SK-N-SH (cell line): Measurements from ENCODE around the gene ZNF429.

Experiments used
- CTCF ChIP-seq: fragments of 200-600 bp; sonication (generic); IDR thresholded peaks from 2 replicates; pipeline ENCODE4 v1.6.1; 2017; ENCODE audit warnings: antibody characterized with exemption, mild to moderate bottlenecking, moderate library complexity
- EZH2phosphoT487 ChIP-seq: fragments of 200-600 bp; sonication (generic); IDR thresholded peaks from 2 replicates; pipeline ENCODE4 v1.6.1; 2017; ENCODE audit warnings: low read depth, mixed run types, mild to moderate bottlenecking, antibody characterized with exemption, moderate library complexity, borderline replicate concordance
- FOXJ3 ChIP-seq: sonication (generic); formaldehyde crosslinking; IDR thresholded peaks from 2 replicates; pipeline ENCODE4 v1.5.1; 2020; ENCODE audit warnings: mild to moderate bottlenecking, missing genetic modification reagents
- IRF3 ChIP-seq: fragments of 150-350 bp; IDR thresholded peaks from 2 replicates; pipeline ENCODE4 v1.6.1; 2016; ENCODE audit warnings: mild to moderate bottlenecking, low read depth, low read length
- JUND ChIP-seq: IDR thresholded peaks from 2 replicates; pipeline ENCODE4 v1.4.0; 2012
- POLR2AphosphoS5 ChIP-seq: IDR thresholded peaks from 2 replicates; pipeline ENCODE4 v1.6.1; 2012; ENCODE audit warnings: low read depth, low read length
- REST ChIP-seq: IDR thresholded peaks from 2 replicates; pipeline ENCODE4 v1.6.1; 2012; ENCODE audit warnings: mild to moderate bottlenecking, low read depth, low read length, moderate library complexity
- RFX5 ChIP-seq: IDR thresholded peaks from 2 replicates; pipeline ENCODE4 v1.6.1; 2012; ENCODE audit warnings: mild to moderate bottlenecking, improper control_type of control experiment, low read length
- RXRA ChIP-seq: IDR thresholded peaks from 2 replicates; pipeline ENCODE4 v1.4.0; 2012; ENCODE audit warnings: low read depth, mild to moderate bottlenecking, borderline replicate concordance
- SIN3A ChIP-seq: IDR thresholded peaks from 2 replicates; pipeline ENCODE4 v1.6.1; 2012; ENCODE audit warnings: low read depth, mild to moderate bottlenecking, low read length, moderate library complexity, borderline replicate concordance
- TAF1 ChIP-seq: IDR thresholded peaks from 2 replicates; pipeline ENCODE4 v1.6.1; 2012; ENCODE audit warnings: low read depth, mild to moderate bottlenecking, low read length, moderate library complexity, borderline replicate concordance
- TEAD4 ChIP-seq: IDR thresholded peaks from 2 replicates; pipeline ENCODE4 v1.4.0; 2012; ENCODE audit warnings: mild to moderate bottlenecking, borderline replicate concordance; ENCODE audit not compliant: insufficient read depth

GRCh38 chr19:21580101-21580500 lies 74.7 kb downstream of the ZNF429 start:
- TF ChIP-seq TEAD4 (no peak), CTCF (no peak), RFX5 (no peak), IRF3 (no peak), RXRA (no peak), SIN3A (no peak), REST (no peak), JUND (no peak), TAF1 (no peak), EZH2phosphoT487 (no peak), POLR2AphosphoS5 (no peak), FOXJ3 (no peak)
